Neuronal stem cell (in vitro differentiated cells): Measurements from ENCODE around the gene ATXN10.
"Not testable (repeated sequence)": the region's sequence is repeated elsewhere in the genome, so short reads cannot be mapped to it uniquely, and the experiment has no call there.

ENCODE experiments used
- DNase-seq: peaks from one replicate; pipeline ENCODE4 v3.0.0-alpha.2; 2013; ENCODE audit warnings: low spot score
- H2AFZ ChIP-seq: one replicate; pipeline ENCODE4 v1.6.1; 2013; ENCODE audit warnings: mild to moderate bottlenecking, low read length, inconsistent platforms
- H2AK5ac ChIP-seq: 2 replicates; pipeline ENCODE4 v1.6.1; 2013; ENCODE audit warnings: low read depth, mild to moderate bottlenecking, inconsistent platforms, low read length, moderate library complexity, mixed read lengths
- H2BK120ac ChIP-seq: 2 replicates; pipeline ENCODE4 v1.6.1; 2013; ENCODE audit warnings: low read depth, mild to moderate bottlenecking, inconsistent platforms, low read length, moderate library complexity, mixed read lengths
- H2BK12ac ChIP-seq: one replicate; pipeline ENCODE4 v1.6.1; 2013; ENCODE audit warnings: low read length, inconsistent platforms
- H2BK15ac ChIP-seq: 2 replicates; pipeline ENCODE4 v1.6.1; 2013; ENCODE audit warnings: mild to moderate bottlenecking, low read length, inconsistent platforms, mixed read lengths
- H2BK5ac ChIP-seq: one replicate; pipeline ENCODE4 v1.6.1; 2013; ENCODE audit warnings: inconsistent platforms, mild to moderate bottlenecking, low read length, moderate library complexity
- H3K14ac ChIP-seq: one replicate; pipeline ENCODE4 v1.6.1; 2013; ENCODE audit warnings: low read length, inconsistent platforms
- H3K18ac ChIP-seq: 2 replicates; pipeline ENCODE4 v1.6.1; 2013; ENCODE audit warnings: low read length, inconsistent platforms
- H3K23ac ChIP-seq: 2 replicates; pipeline ENCODE4 v1.6.1; 2013; ENCODE audit warnings: low read depth, mild to moderate bottlenecking, mixed read lengths, low read length, inconsistent platforms; ENCODE audit not compliant: poor library complexity
- H3K27ac ChIP-seq: replicated peaks from 3 replicates; pipeline ENCODE4 v1.5.1; 2013; ENCODE audit warnings: low read length, inconsistent platforms
- H3K27me3 ChIP-seq, 3 experiments: 2 replicates each; pipeline ENCODE4 v1.6.1; 2013; ENCODE audit warnings: low read length in 3 of 3, mild to moderate bottlenecking in 2 of 3, inconsistent platforms in 1 of 3, low read depth in 1 of 3, mixed read lengths in 1 of 3, moderate library complexity in 1 of 3; ENCODE audit not compliant: control insufficient read depth in 3 of 3, insufficient read depth in 3 of 3
- H3K36me3 ChIP-seq, 2 donors: replicated peaks in 1 of 2; 2 replicates each; pipeline ENCODE4 v1.6.1; 2013; ENCODE audit warnings: low read length in 2 of 2; ENCODE audit not compliant: control insufficient read depth in 2 of 2, insufficient read depth in 2 of 2
- H3K4ac ChIP-seq: 2 replicates; pipeline ENCODE4 v1.6.1; 2013; ENCODE audit warnings: inconsistent platforms, mild to moderate bottlenecking, low read length, moderate library complexity
- H3K4me1 ChIP-seq, 2 donors: 1 replicate in 1 of 2; 2 replicates in 1 of 2; pipeline ENCODE4 v1.6.1; 2013; ENCODE audit warnings: low read length in 2 of 2, low read depth in 1 of 2; ENCODE audit not compliant: control insufficient read depth in 2 of 2, insufficient read depth in 1 of 2
- H3K4me2 ChIP-seq: one replicate; pipeline ENCODE4 v1.6.1; 2013; ENCODE audit warnings: mild to moderate bottlenecking, low read length, inconsistent platforms; ENCODE audit not compliant: insufficient read depth, poor library complexity, severe bottlenecking
- H3K4me3 ChIP-seq, 2 donors: 2 replicates each; pipeline ENCODE4 v1.5.1; 2013; ENCODE audit warnings: low read length in 2 of 2, mild to moderate bottlenecking in 2 of 2, inconsistent platforms in 1 of 2, moderate library complexity in 1 of 2
- H3K79me1 ChIP-seq: one replicate; pipeline ENCODE4 v1.6.1; 2013; ENCODE audit warnings: low read depth, mild to moderate bottlenecking, inconsistent platforms, low read length, moderate library complexity
- H3K9ac ChIP-seq: one replicate; pipeline ENCODE4 v1.6.1; 2013; ENCODE audit warnings: mild to moderate bottlenecking, low read depth, low read length, inconsistent platforms; ENCODE audit not compliant: poor library complexity
- H3K9me3 ChIP-seq, 2 donors: replicated peaks in 1 of 2; 2 replicates each; pipeline versions ENCODE3 to v1.6.1; 2013; ENCODE audit warnings: low read length in 2 of 2, mild to moderate bottlenecking in 2 of 2, inconsistent platforms in 1 of 2, low read depth in 1 of 2, mixed read lengths in 1 of 2, moderate library complexity in 1 of 2; ENCODE audit not compliant: control insufficient read depth in 2 of 2, insufficient read depth in 1 of 2
- H4K8ac ChIP-seq: one replicate; pipeline ENCODE4 v1.6.1; 2013; ENCODE audit warnings: low read depth, mild to moderate bottlenecking, inconsistent platforms, low read length, moderate library complexity
- H4K91ac ChIP-seq: one replicate; pipeline ENCODE4 v1.6.1; 2013; ENCODE audit warnings: low read length, low read depth, mild to moderate bottlenecking, inconsistent platforms; ENCODE audit not compliant: poor library complexity
- WGBS, 2 donors: extraction: QIAGEN DNeasy Blood & Tissue Kit; methylation state at CpG; one replicate each; pipeline ENCODE4 v1.1.7; 2013; ENCODE audit warnings: missing lambda C conversion rate in 2 of 2, mixed read lengths in 1 of 2; ENCODE audit not compliant: insufficient read length in 2 of 2, insufficient replicate concordance in 1 of 2; ENCODE audit errors: extremely low coverage in 2 of 2; 5-methylcytosine and 5-hydroxymethylcytosine counted together

The ATXN10 gene

GRCh38 chr22:45680932-45681700, 9.5 kb downstream of the ATXN10 start:
- H3K4me1 ChIP-seq, result peaks cover 4 to 9% of the 10 kb centered on the region in 2 donors
- no peak overlapping the region for H2AFZ ChIP-seq
- H4K91ac ChIP-seq, result no peak overlapping the region
- H3K79me1 ChIP-seq, result no peaks in the 10 kb centered on the region
- H3K18ac ChIP-seq, result no peak overlapping the region
- H2AK5ac ChIP-seq, result no peak overlapping the region
- H3K27me3 ChIP-seq, result no peaks in the 10 kb centered on the region
- no peak overlapping the region for H3K23ac ChIP-seq
- H3K36me3 ChIP-seq, result peaks cover 0 to 21% of the 10 kb centered on the region in 2 donors
- no peak overlapping the region for H2BK12ac ChIP-seq
- no peak overlapping the region for H3K27ac ChIP-seq
- H2BK15ac ChIP-seq, result no peak overlapping the region
- no peak for DNase-seq
- no peak overlapping the region for H3K9ac ChIP-seq
- no peak overlapping the region for H2BK5ac ChIP-seq
- no peak overlapping the region for H3K4me2 ChIP-seq
- WGBS, 2 donors, result no CpG with 5 or more reads among the region's 5 CpGs
- H2BK120ac ChIP-seq, result no peak overlapping the region
- no peak overlapping the region for H4K8ac ChIP-seq
- no peak overlapping the region for H3K4ac ChIP-seq
- H3K4me3 ChIP-seq, result no peak overlapping the region
- H3K14ac ChIP-seq, result no peak overlapping the region
- no peaks in the 10 kb centered on the region for H3K9me3 ChIP-seq

- Histone ChIP-seq H3K27me3 (no peaks in the 10 kb centered on the region), H4K91ac (no peak overlapping the region), H2AFZ (no peak overlapping the region), H3K27ac (no peak overlapping the region), H3K79me1 (no peaks in the 10 kb centered on the region), H3K18ac (no peak overlapping the region), H3K23ac (no peak overlapping the region), H2BK12ac (no peak overlapping the region), H3K9ac (no peak overlapping the region), H2BK5ac (no peak overlapping the region), H2BK120ac (no peak overlapping the region), H3K9me3 (no peaks in the 10 kb centered on the region), H3K14ac (no peak overlapping the region), H3K4me1 (peaks cover 4 to 9% of the 10 kb centered on the region in 2 donors), H2AK5ac (no peak overlapping the region), H4K8ac (no peak overlapping the region), H3K4me2 (no peak overlapping the region), H2BK15ac (no peak overlapping the region), H3K4me3 (no peak overlapping the region), H3K4ac (no peak overlapping the region), H3K36me3 (peaks cover 0 to 19% of the 10 kb centered on the region in 2 donors)
- DNase-seq, result no peak
- WGBS, 2 donors, result no CpG with 5 or more reads among the region's 4 CpGs
Measured at GRCh38 chr22:45682064-45682463, 10.4 kb downstream of the ATXN10 start.

GRCh38 chr22:45682773-45683172, 11.1 kb downstream of the ATXN10 start:
- H2BK5ac ChIP-seq, H3K4ac ChIP-seq, H3K14ac ChIP-seq, H2AK5ac ChIP-seq, H2BK15ac ChIP-seq, H3K4me2 ChIP-seq, H2BK120ac ChIP-seq, H3K4me3 ChIP-seq, H3K23ac ChIP-seq, H3K27ac ChIP-seq, H3K4me1 ChIP-seq, H3K9me3 ChIP-seq, H2BK12ac ChIP-seq, H4K91ac ChIP-seq, H4K8ac ChIP-seq, H3K27me3 ChIP-seq, H3K9ac ChIP-seq, DNase-seq, H3K18ac ChIP-seq, H2AFZ ChIP-seq, H3K79me1 ChIP-seq: not testable (repeated sequence)
- peaks cover 0 to 15% of the 10 kb centered on the region in 2 donors for H3K36me3 ChIP-seq
- no CpG with 5 or more reads among the region's 5 CpGs for WGBS, 2 donors

GRCh38 chr22:45683248-45683647, 11.6 kb downstream of the ATXN10 start:
- Histone ChIP-seq H3K23ac (no peak overlapping the region), H3K4me1 (peaks cover 4 to 9% of the 10 kb centered on the region in 2 donors), H2BK12ac (no peak overlapping the region), H3K18ac (no peak overlapping the region), H2BK5ac (no peak overlapping the region), H3K9me3 (no peaks in the 10 kb centered on the region), H3K4ac (no peak overlapping the region), H2AK5ac (no peak overlapping the region), H2AFZ (no peak overlapping the region), H3K14ac (no peak overlapping the region), H2BK120ac (no peak overlapping the region), H3K4me2 (no peak overlapping the region), H4K8ac (no peak overlapping the region), H3K27ac (no peak overlapping the region), H3K4me3 (no peak overlapping the region), H3K27me3 (no peaks in the 10 kb centered on the region), H4K91ac (no peak overlapping the region), H3K9ac (no peak overlapping the region), H2BK15ac (no peak overlapping the region), H3K79me1 (no peaks in the 10 kb centered on the region), H3K36me3 (peaks cover 0 to 15% of the 10 kb centered on the region in 2 donors)
- no CpG with 5 or more reads among the region's 6 CpGs for WGBS, 2 donors
- no peak for DNase-seq
